Measurements from ENCODE around the gene IGIP. TPM values are rescaled to one million over a fixed set of nuclear protein-coding genes. Genes with fewer than 3 reads are reported as not detected.

IGIP gene
- total RNA-seq, 5 donors from 2014 or later (not counting 1 experiment from before 2014, with no cell fraction given) = 4.7 to 11.3 (median 9.7) TPM

- ChIA-PET CTCF (no interaction called here), POLR2A (no interaction called here)
- no peaks in the 10 kb centered on the region for H3K9me3 Mint-ChIP-seq
- H3K4me3 Mint-ChIP-seq = no peak overlapping the region
- Histone ChIP-seq H3K36me3 (ENCODE audit: control insufficient read depth in 2 of 2, extremely low read depth in 1 of 2, insufficient read depth in 1 of 2, low read length in 1 of 2) (no peaks in the 10 kb centered on the region), H3K27ac (ENCODE audit: low read length) (no peak overlapping the region), H3K9me3 (no peaks in the 10 kb centered on the region), H3K4me1 (ENCODE audit: control insufficient read depth in 1 of 2, extremely low read depth in 1 of 2, insufficient read depth in 2 of 2, low read length in 2 of 2) (peaks cover 0 to 13% of the 10 kb centered on the region in 2 experiments), H3K27me3 (replicated peaks in 1 of 2; ENCODE audit: control insufficient read depth in 2 of 2, extremely low read depth in 1 of 2, insufficient read depth in 2 of 2, low read length in 1 of 2) (peaks cover 0 to 12% of the 10 kb centered on the region in 2 experiments), H3K4me3 (ENCODE audit: control insufficient read depth in 1 of 2, extremely low read depth in 1 of 2, low read length in 1 of 2) (no peak overlapping the region)
- H3K4me1 Mint-ChIP-seq = peaks cover 21 to 29% (median 28%) of the 10 kb centered on the region in 3 donors
- DNase-seq = no peak
- no peak for ATAC-seq (replicated peaks in 1 of 4)
- no peak overlapping the region for H3K27ac Mint-ChIP-seq
- H3K36me3 Mint-ChIP-seq = no peaks in the 10 kb centered on the region
- peaks cover 7 to 9% of the 10 kb centered on the region in 2 donors for H3K27me3 Mint-ChIP-seq
- 100% methylated on average over 1 of the region's 3 CpGs for WGBS (ENCODE audit: insufficient coverage)
Measured at GRCh38 chr5:140140435-140140834, 14.7 kb downstream of the IGIP start.

- POLR2A ChIA-PET = no interaction called here
- H3K27ac Mint-ChIP-seq = no peak overlapping the region
Measured at GRCh38 chr5:140141241-140141640, 15.5 kb downstream of the IGIP start.

DNA sequence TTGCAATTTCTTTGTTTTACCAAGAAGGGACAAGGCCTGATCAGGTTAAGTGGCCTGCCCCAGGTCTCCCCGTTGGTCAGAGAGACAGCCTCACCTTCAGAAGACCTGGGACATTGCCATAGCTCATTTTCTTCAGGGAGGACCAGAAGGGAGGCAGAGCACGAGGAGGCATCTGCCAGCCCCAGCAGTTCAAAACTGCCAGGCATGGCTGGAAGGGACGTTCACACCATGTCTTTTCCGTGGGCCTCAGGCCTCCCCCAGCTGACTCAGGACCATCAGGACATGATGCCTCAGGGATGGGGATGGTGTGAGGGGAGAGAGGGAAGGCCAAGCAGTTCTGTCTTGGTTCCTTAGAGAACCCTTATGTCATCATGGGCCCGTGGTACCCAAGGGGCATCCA is 16.5 kb downstream of the IGIP start:
- POLR2A ChIA-PET = no interaction called here
- 86% methylated on average over 4 of the region's 5 CpGs for WGBS (ENCODE audit: insufficient coverage)
- Mint-ChIP-seq H3K4me3 (no peak overlapping the region), H3K36me3 (no peaks in the 10 kb centered on the region), H3K27ac (no peak overlapping the region), H3K4me1 (peaks cover 24 to 35% (median 26%) of the 10 kb centered on the region in 3 donors), H3K27me3 (peaks cover 8 to 15% of the 10 kb centered on the region in 2 donors), H3K9me3 (no peaks in the 10 kb centered on the region)
- no peak for ATAC-seq (replicated peaks in 1 of 4)
- no peaks in the 10 kb centered on the region for H3K9me3 ChIP-seq
- DNase-seq = no peak
- CTCF ChIA-PET = interaction anchor here (0.5 to 5.4 kb wide), 4 partner anchors 9 to 790 kb away, joined by 4 to 42 read pairs (median 8); no protein-coding TSS in a partner anchor
- H3K27me3 ChIP-seq (replicated peaks in 1 of 2; ENCODE audit: control insufficient read depth in 2 of 2, extremely low read depth in 1 of 2, insufficient read depth in 2 of 2, low read length in 1 of 2) = peaks cover under 1 to 24% of the 10 kb centered on the region in 2 experiments
- no peak overlapping the region for H3K4me3 ChIP-seq (ENCODE audit: control insufficient read depth in 1 of 2, extremely low read depth in 1 of 2, low read length in 1 of 2)
- H3K36me3 ChIP-seq (ENCODE audit: control insufficient read depth in 2 of 2, extremely low read depth in 1 of 2, insufficient read depth in 1 of 2, low read length in 1 of 2) = no peaks in the 10 kb centered on the region
- no peak overlapping the region for H3K27ac ChIP-seq (ENCODE audit: low read length)
- peaks cover 0 to 25% of the 10 kb centered on the region in 2 experiments for H3K4me1 ChIP-seq (ENCODE audit: control insufficient read depth in 1 of 2, extremely low read depth in 1 of 2, insufficient read depth in 2 of 2, low read length in 2 of 2)

More at GRCh38 chr5:140141241-140141640, 15.5 kb downstream of the IGIP start:
- H3K36me3 ChIP-seq (ENCODE audit: control insufficient read depth in 2 of 2, extremely low read depth in 1 of 2, insufficient read depth in 1 of 2, low read length in 1 of 2) = no peaks in the 10 kb centered on the region
- H3K4me3 ChIP-seq (ENCODE audit: control insufficient read depth in 1 of 2, extremely low read depth in 1 of 2, low read length in 1 of 2) = no peak overlapping the region
- H3K27ac ChIP-seq (ENCODE audit: low read length) = no peak overlapping the region
- H3K9me3 ChIP-seq = no peaks in the 10 kb centered on the region
- peaks cover 8 to 12% of the 10 kb centered on the region in 2 donors for H3K27me3 Mint-ChIP-seq
- CTCF ChIA-PET = interaction anchor here (0.8 to 4.2 kb wide), 3 partner anchors 8 to 430 kb away, joined by 4 to 12 read pairs (median 8); no protein-coding TSS in a partner anchor
- DNase-seq = no peak
- H3K9me3 Mint-ChIP-seq = no peaks in the 10 kb centered on the region
- H3K4me1 ChIP-seq (ENCODE audit: control insufficient read depth in 1 of 2, extremely low read depth in 1 of 2, insufficient read depth in 2 of 2, low read length in 2 of 2) = peaks cover 0 to 21% of the 10 kb centered on the region in 2 experiments
- H3K4me3 Mint-ChIP-seq = no peak overlapping the region
- H3K36me3 Mint-ChIP-seq = no peaks in the 10 kb centered on the region
- peaks cover 22 to 30% (median 24%) of the 10 kb centered on the region in 3 donors for H3K4me1 Mint-ChIP-seq
- peaks cover 0 to 20% of the 10 kb centered on the region in 2 experiments for H3K27me3 ChIP-seq (replicated peaks in 1 of 2; ENCODE audit: control insufficient read depth in 2 of 2, extremely low read depth in 1 of 2, insufficient read depth in 2 of 2, low read length in 1 of 2)
- no peak for ATAC-seq (replicated peaks in 1 of 4)

DNA sequence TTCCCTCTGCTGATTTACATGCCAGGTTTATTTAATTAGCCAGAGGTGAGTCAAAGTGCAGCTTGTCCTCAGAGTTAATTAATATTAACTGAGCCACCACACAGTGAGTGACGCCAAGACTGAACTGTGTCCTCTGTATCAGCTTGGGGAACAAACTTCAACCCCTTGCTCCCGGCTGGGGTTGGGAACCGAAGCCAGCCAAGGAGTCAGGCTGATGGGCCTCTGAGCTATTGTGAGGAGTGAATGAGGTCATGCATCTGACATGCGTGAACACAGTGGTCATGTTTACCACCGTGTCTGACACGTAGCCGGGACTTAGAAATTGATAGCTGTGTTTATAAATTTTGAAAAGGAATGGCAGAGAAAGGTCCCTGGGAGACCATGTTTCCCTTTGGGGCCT is 17.1 kb downstream of the IGIP start:
- Mint-ChIP-seq H3K9me3 (no peaks in the 10 kb centered on the region), H3K4me1 (peaks cover 26 to 32% (median 28%) of the 10 kb centered on the region in 3 donors), H3K27ac (no peak overlapping the region), H3K36me3 (no peaks in the 10 kb centered on the region), H3K27me3 (peaks cover 8 to 19% of the 10 kb centered on the region in 2 donors), H3K4me3 (no peak overlapping the region)
- no peak for ATAC-seq (replicated peaks in 1 of 4)
- POLR2A ChIA-PET = no interaction called here
- Histone ChIP-seq H3K4me1 (ENCODE audit: control insufficient read depth in 1 of 2, extremely low read depth in 1 of 2, insufficient read depth in 2 of 2, low read length in 2 of 2) (peaks cover 0 to 25% of the 10 kb centered on the region in 2 experiments), H3K27me3 (replicated peaks in 1 of 2; ENCODE audit: control insufficient read depth in 2 of 2, extremely low read depth in 1 of 2, insufficient read depth in 2 of 2, low read length in 1 of 2) (peaks cover 5 to 28% of the 10 kb centered on the region in 2 experiments), H3K36me3 (ENCODE audit: control insufficient read depth in 2 of 2, extremely low read depth in 1 of 2, insufficient read depth in 1 of 2, low read length in 1 of 2) (no peaks in the 10 kb centered on the region), H3K4me3 (ENCODE audit: control insufficient read depth in 1 of 2, extremely low read depth in 1 of 2, low read length in 1 of 2) (no peak overlapping the region), H3K9me3 (no peaks in the 10 kb centered on the region), H3K27ac (ENCODE audit: low read length) (no peak overlapping the region)
- CTCF ChIA-PET = interaction anchor here (0.9 to 5.4 kb wide), 7 partner anchors 9 to 70 kb away, joined by 3 to 42 read pairs (median 12); no protein-coding TSS in a partner anchor
- no peak for DNase-seq
- 98% methylated on average over 5 of the region's 7 CpGs for WGBS (ENCODE audit: insufficient coverage)

GRCh38 chr5:140143521-140144258 is 18.0 kb downstream of the IGIP start:
- H3K4me1 ChIP-seq (ENCODE audit: control insufficient read depth in 1 of 2, extremely low read depth in 1 of 2, insufficient read depth in 2 of 2, low read length in 2 of 2) = peaks cover 0 to 25% of the 10 kb centered on the region in 2 experiments
- H3K36me3 ChIP-seq (ENCODE audit: control insufficient read depth in 2 of 2, extremely low read depth in 1 of 2, insufficient read depth in 1 of 2, low read length in 1 of 2) = no peaks in the 10 kb centered on the region
- H3K27me3 Mint-ChIP-seq = peaks cover 8 to 20% of the 10 kb centered on the region in 2 donors
- H3K27me3 ChIP-seq (replicated peaks in 1 of 2; ENCODE audit: control insufficient read depth in 2 of 2, extremely low read depth in 1 of 2, insufficient read depth in 2 of 2, low read length in 1 of 2) = peaks cover 9 to 28% of the 10 kb centered on the region in 2 experiments
- no peak overlapping the region for H3K27ac Mint-ChIP-seq
- DNase-seq = no peak
- H3K36me3 Mint-ChIP-seq = no peaks in the 10 kb centered on the region
- peaks cover 26 to 35% (median 33%) of the 10 kb centered on the region in 3 donors for H3K4me1 Mint-ChIP-seq
- peak overlapping the region in 1 of 3 donors; percentile 61 for H3K4me3 Mint-ChIP-seq
- no peaks in the 10 kb centered on the region for H3K9me3 Mint-ChIP-seq
- ChIA-PET POLR2A (no interaction called here), CTCF (interaction anchor here (0.6 to 5.4 kb wide), 24 partner anchors 10 to 357 kb away, joined by 3 to 42 read pairs (median 4); no protein-coding TSS in a partner anchor)
- H3K9me3 ChIP-seq = no peaks in the 10 kb centered on the region
- no CpG with 5 or more reads among the region's 3 CpGs for WGBS (ENCODE audit: insufficient coverage)
- H3K27ac ChIP-seq (ENCODE audit: low read length) = no peak overlapping the region
- ATAC-seq (replicated peaks in 1 of 4) = peak in 2 of 4 experiments; percentile 18 to 42
- H3K4me3 ChIP-seq (ENCODE audit: control insufficient read depth in 1 of 2, extremely low read depth in 1 of 2, low read length in 1 of 2) = no peak overlapping the region

DNA sequence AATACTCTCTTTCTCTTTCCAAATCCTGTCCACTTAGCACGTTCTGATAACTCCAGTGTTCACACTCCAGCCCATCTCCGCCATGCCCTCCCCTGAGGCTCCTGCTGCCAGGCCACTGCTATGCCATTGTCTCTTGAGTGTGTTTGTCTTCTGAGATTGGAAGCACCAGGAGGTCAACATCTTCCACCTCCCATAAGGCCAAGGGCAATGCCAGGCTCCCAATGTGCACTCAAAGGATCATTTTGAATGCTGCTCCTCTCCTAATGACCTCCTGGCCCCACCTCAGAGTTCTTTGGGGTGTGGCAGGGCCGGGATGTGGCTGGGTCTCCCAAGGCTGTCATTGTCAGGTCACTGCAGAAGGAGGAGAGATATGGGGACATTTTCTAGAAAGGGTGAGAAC is 19.5 kb downstream of the IGIP start:
- Histone ChIP-seq H3K4me3 (ENCODE audit: control insufficient read depth in 1 of 2, extremely low read depth in 1 of 2, low read length in 1 of 2) (no peak overlapping the region), H3K9me3 (no peaks in the 10 kb centered on the region), H3K4me1 (ENCODE audit: control insufficient read depth in 1 of 2, extremely low read depth in 1 of 2, insufficient read depth in 2 of 2, low read length in 2 of 2) (peaks cover 0 to 25% of the 10 kb centered on the region in 2 experiments), H3K27ac (ENCODE audit: low read length) (no peak overlapping the region), H3K27me3 (replicated peaks in 1 of 2; ENCODE audit: control insufficient read depth in 2 of 2, extremely low read depth in 1 of 2, insufficient read depth in 2 of 2, low read length in 1 of 2) (peaks cover 9 to 31% of the 10 kb centered on the region in 2 experiments), H3K36me3 (ENCODE audit: control insufficient read depth in 2 of 2, extremely low read depth in 1 of 2, insufficient read depth in 1 of 2, low read length in 1 of 2) (no peaks in the 10 kb centered on the region)
- no peak for DNase-seq
- WGBS (ENCODE audit: insufficient coverage) = 67% methylated on average over 1 of the region's 3 CpGs
- Mint-ChIP-seq H3K36me3 (no peaks in the 10 kb centered on the region), H3K4me3 (peak overlapping the region; percentile 38 to 62 (median 61)), H3K27ac (no peak overlapping the region), H3K4me1 (peaks cover 25 to 35% (median 33%) of the 10 kb centered on the region in 3 donors), H3K9me3 (no peaks in the 10 kb centered on the region), H3K27me3 (peaks cover 8 to 20% of the 10 kb centered on the region in 2 donors)
- ATAC-seq (replicated peaks in 1 of 4) = no peak
- POLR2A ChIA-PET = no interaction called here
- CTCF ChIA-PET = interaction anchor here (0.6 to 5.4 kb wide), 16 partner anchors 8 to 535 kb away, joined by 3 to 42 read pairs (median 8); partner anchors contain the start of gene PURA (in 1 of the 2)
